Naive thymus-derived CD4-positive, alpha-beta T cell (primary cell): ENCODE results near the gene ARHGAP6. TPM values are rescaled to one million over a fixed set of nuclear protein-coding genes. Genes with fewer than 3 reads are reported as not detected.

Source experiments
- ATAC-seq: fragments of 150-1000 bp; cut with Tn5 transposase; 2 replicates; pipeline ENCODE4 v1.10.0; 2021; ENCODE audit warnings: mild to moderate bottlenecking, moderate library complexity
- CTCF ChIA-PET: fragments of 350-600 bp; sonication (Branson Sonifier 250); formaldehyde crosslinking; loops from one replicate; lab custom pipeline; 2021; ENCODE audit warnings: antibody characterized with exemption; lab: Charles Lee
- POLR2A ChIA-PET: fragments of 350-600 bp; sonication (Branson Sonifier 250); formaldehyde crosslinking; loops from one replicate; lab custom pipeline; 2021; ENCODE audit warnings: antibody characterized with exemption, inconsistent platforms; lab: Charles Lee
- DNase-seq, 9 donors: peaks; one replicate each; pipeline versions ENCODE4 v3.0.0 to v3.0.0-alpha.2; 2020 to 2022; ENCODE audit warnings: mixed read lengths in 1 of 9
- H3K27ac ChIP-seq: one replicate; pipeline ENCODE4 v1.7.0; 2013; ENCODE audit warnings: mild to moderate bottlenecking, low read depth, low read length, moderate library complexity
- H3K27me3 ChIP-seq, 2 donors: one replicate each; pipeline ENCODE4 v1.7.0; 2013; ENCODE audit warnings: low read length in 2 of 2, mild to moderate bottlenecking in 2 of 2, moderate library complexity in 2 of 2; ENCODE audit not compliant: control insufficient read depth in 2 of 2, insufficient read depth in 2 of 2
- H3K36me3 ChIP-seq, 3 experiments: 1 replicate in 2 of 3; 2 replicates in 1 of 3; pipeline ENCODE4 v1.7.0; 2013; ENCODE audit warnings: low read length in 3 of 3, mild to moderate bottlenecking in 3 of 3, moderate library complexity in 1 of 3; ENCODE audit not compliant: insufficient read depth in 3 of 3, control insufficient read depth in 2 of 3
- H3K4me1 ChIP-seq, 2 donors: one replicate each; pipeline ENCODE4 v1.7.0; 2013; ENCODE audit warnings: low read length in 2 of 2, mild to moderate bottlenecking in 2 of 2, moderate library complexity in 1 of 2; ENCODE audit not compliant: control insufficient read depth in 2 of 2, insufficient read depth in 2 of 2
- H3K4me3 ChIP-seq: 2 replicates; pipeline ENCODE4 v1.7.0; 2013; ENCODE audit warnings: mild to moderate bottlenecking, low read length
- H3K9me3 ChIP-seq, 3 experiments: 1 replicate in 2 of 3; 2 replicates in 1 of 3; pipeline ENCODE4 v1.7.0; 2013; ENCODE audit warnings: low read length in 3 of 3; ENCODE audit not compliant: control insufficient read depth in 2 of 3
- H3K27ac Mint-ChIP-seq, 9 donors: one replicate each; pipeline ENCODE4 v1.8.0; 2020 to 2022; ENCODE audit warnings: mixed read lengths in 9 of 9, mild to moderate bottlenecking in 8 of 9, moderate library complexity in 5 of 9, inconsistent platforms in 2 of 9
- H3K27me3 Mint-ChIP-seq, 5 donors: one replicate each; pipeline ENCODE4 v1.8.0; 2021 to 2022; ENCODE audit warnings: mixed read lengths in 5 of 5, mild to moderate bottlenecking in 1 of 5
- H3K36me3 Mint-ChIP-seq, 5 donors: one replicate each; pipeline ENCODE4 v1.8.0; 2020 to 2022; ENCODE audit warnings: mixed read lengths in 5 of 5, mild to moderate bottlenecking in 3 of 5, inconsistent platforms in 1 of 5
- H3K4me1 Mint-ChIP-seq, 7 donors: one replicate each; pipeline ENCODE4 v1.8.0; 2020 to 2022; ENCODE audit warnings: mixed read lengths in 7 of 7, mild to moderate bottlenecking in 3 of 7, inconsistent platforms in 1 of 7
- H3K4me3 Mint-ChIP-seq, 10 donors: one replicate each; pipeline ENCODE4 v1.8.0; 2020 to 2022; ENCODE audit warnings: mild to moderate bottlenecking in 10 of 10, mixed read lengths in 10 of 10, moderate library complexity in 6 of 10, inconsistent platforms in 2 of 10
- H3K9me3 Mint-ChIP-seq, 11 donors: one replicate each; pipeline ENCODE4 v1.8.0; 2020 to 2022; ENCODE audit warnings: mixed read lengths in 11 of 11, mild to moderate bottlenecking in 4 of 11, inconsistent platforms in 1 of 11, moderate library complexity in 1 of 11
- intact Hi-C, 2 donors: fragments of 100-400 bp; cut with micrococcal nuclease; formaldehyde crosslinking; loops; one replicate each; pipeline ENCODE4 v1.15.1; 2023
- polyA plus RNA-seq, 2 donors: library from polyadenylated mRNA; unstranded; fragments of 300-500 nt; fragmentation: Illumina TruSeq; gene quantifications; one replicate each; pipeline ENCODE4 v1.2.3, GENCODE V29; 2021
- total RNA-seq, 6 experiments: library from RNA in 5 of 6; stranded (reverse) in 5 of 6; gene quantifications; 1 replicate in 5 of 6; 2 replicates in 1 of 6; pipeline ENCODE4 v1.2.3 and lab custom pipeline; 2021 to 2026

The ARHGAP6 gene
- total and polyA plus RNA-seq, 7 experiments from 2014 or later = 0.11 to 0.83 TPM; not detected in 5

GRCh38 chrX:11422525-11422857, 243.2 kb downstream of the ARHGAP6 start:
- peaks cover 11 to 20% (median 15%) of the 10 kb centered on the region in 5 donors for H3K27me3 Mint-ChIP-seq
- Histone ChIP-seq H3K36me3 (no peaks in the 10 kb centered on the region), H3K27me3 (no peaks in the 10 kb centered on the region), H3K9me3 (no peaks in the 10 kb centered on the region), H3K4me1 (no peaks in the 10 kb centered on the region), H3K27ac (no peak overlapping the region), H3K4me3 (no peak overlapping the region)
- intact Hi-C loops = no loop called here
- no peak overlapping the region for H3K4me3 Mint-ChIP-seq
- POLR2A ChIA-PET = no interaction called here
- H3K9me3 Mint-ChIP-seq = peaks cover 0 to 3% (median 0%) of the 10 kb centered on the region in 11 donors
- DNase-seq (no peak), ATAC-seq (no peak)
- CTCF ChIA-PET = no interaction called here
- peaks cover 0 to 4% (median 0%) of the 10 kb centered on the region in 7 donors for H3K4me1 Mint-ChIP-seq
- H3K36me3 Mint-ChIP-seq = no peaks in the 10 kb centered on the region
- no peak overlapping the region for H3K27ac Mint-ChIP-seq

GRCh38 chrX:11421805-11422524, 243.8 kb downstream of the ARHGAP6 start:
- ATAC-seq (no peak), DNase-seq (no peak)
- Histone ChIP-seq H3K9me3 (no peaks in the 10 kb centered on the region), H3K36me3 (no peaks in the 10 kb centered on the region), H3K4me3 (no peak overlapping the region), H3K4me1 (no peaks in the 10 kb centered on the region), H3K27me3 (no peaks in the 10 kb centered on the region), H3K27ac (no peak overlapping the region)
- Mint-ChIP-seq H3K27ac (no peak overlapping the region), H3K27me3 (peaks cover 10 to 22% (median 13%) of the 10 kb centered on the region in 5 donors), H3K4me1 (peaks cover 0 to 2% (median 0%) of the 10 kb centered on the region in 7 donors), H3K4me3 (no peak overlapping the region), H3K9me3 (peaks cover 0 to 3% (median 0%) of the 10 kb centered on the region in 11 donors), H3K36me3 (no peaks in the 10 kb centered on the region)
- CTCF ChIA-PET = no interaction called here
- intact Hi-C loops = no loop called here
- POLR2A ChIA-PET = no interaction called here

- Mint-ChIP-seq H3K36me3 (no peaks in the 10 kb centered on the region), H3K4me1 (no peaks in the 10 kb centered on the region), H3K27me3 (peaks cover 4 to 17% (median 7%) of the 10 kb centered on the region in 5 donors), H3K27ac (no peak overlapping the region), H3K9me3 (peaks cover 0 to 3% (median 0%) of the 10 kb centered on the region in 11 donors), H3K4me3 (no peak overlapping the region)
- Histone ChIP-seq H3K4me1 (no peaks in the 10 kb centered on the region), H3K27ac (no peak overlapping the region), H3K9me3 (no peaks in the 10 kb centered on the region), H3K36me3 (no peaks in the 10 kb centered on the region), H3K4me3 (no peak overlapping the region), H3K27me3 (no peaks in the 10 kb centered on the region)
- ATAC-seq = no peak
- DNase-seq = no peak
- CTCF ChIA-PET = no interaction called here
- POLR2A ChIA-PET = no interaction called here
- intact Hi-C loops = no loop called here
Observed at GRCh38 chrX:11420851-11421250, 244.9 kb downstream of the ARHGAP6 start.

GRCh38 chrX:11419102-11419501, 246.6 kb downstream of the ARHGAP6 start:
- Histone ChIP-seq H3K27me3 (no peaks in the 10 kb centered on the region), H3K4me1 (no peaks in the 10 kb centered on the region), H3K9me3 (no peaks in the 10 kb centered on the region), H3K36me3 (no peaks in the 10 kb centered on the region), H3K27ac (no peak overlapping the region), H3K4me3 (no peak overlapping the region)
- DNase-seq (no peak), ATAC-seq (no peak)
- H3K4me3 Mint-ChIP-seq = no peak overlapping the region
- CTCF ChIA-PET = no interaction called here
- intact Hi-C loops = no loop called here
- H3K4me1 Mint-ChIP-seq = no peaks in the 10 kb centered on the region
- peaks cover 0 to 8% (median 0%) of the 10 kb centered on the region in 5 donors for H3K27me3 Mint-ChIP-seq
- H3K36me3 Mint-ChIP-seq = no peaks in the 10 kb centered on the region
- POLR2A ChIA-PET = no interaction called here
- H3K27ac Mint-ChIP-seq = no peak overlapping the region
- H3K9me3 Mint-ChIP-seq = no peaks in the 10 kb centered on the region

GRCh38 chrX:11416600-11416999, 249.1 kb downstream of the ARHGAP6 start:
- no peaks in the 10 kb centered on the region for H3K9me3 ChIP-seq
- H3K4me3 ChIP-seq = no peak overlapping the region
- intact Hi-C loops = no loop called here
- Mint-ChIP-seq H3K36me3 (no peaks in the 10 kb centered on the region), H3K27me3 (peaks cover 0 to 8% (median 0%) of the 10 kb centered on the region in 5 donors), H3K4me3 (no peak overlapping the region), H3K27ac (no peak overlapping the region), H3K9me3 (no peaks in the 10 kb centered on the region), H3K4me1 (no peaks in the 10 kb centered on the region)
- DNase-seq (no peak), ATAC-seq (no peak)
- H3K27ac ChIP-seq = no peak overlapping the region
- ChIA-PET CTCF (no interaction called here), POLR2A (no interaction called here)
- H3K27me3 ChIP-seq = no peaks in the 10 kb centered on the region
- H3K4me1 ChIP-seq = no peaks in the 10 kb centered on the region
- no peaks in the 10 kb centered on the region for H3K36me3 ChIP-seq

GRCh38 chrX:11414091-11414490, 251.6 kb downstream of the ARHGAP6 start:
- H3K9me3 ChIP-seq = no peaks in the 10 kb centered on the region
- Mint-ChIP-seq H3K4me3 (no peak overlapping the region), H3K9me3 (peaks cover 0 to 3% (median 0%) of the 10 kb centered on the region in 11 donors), H3K27me3 (peaks cover 0 to 6% (median 0%) of the 10 kb centered on the region in 5 donors), H3K27ac (no peak overlapping the region), H3K4me1 (no peaks in the 10 kb centered on the region), H3K36me3 (no peaks in the 10 kb centered on the region)
- no peaks in the 10 kb centered on the region for H3K36me3 ChIP-seq
- H3K27ac ChIP-seq = no peak overlapping the region
- POLR2A ChIA-PET = no interaction called here
- DNase-seq (no peak), ATAC-seq (no peak)
- no peaks in the 10 kb centered on the region for H3K4me1 ChIP-seq
- CTCF ChIA-PET = no interaction called here
- intact Hi-C loops = no loop called here
- no peaks in the 10 kb centered on the region for H3K27me3 ChIP-seq
- no peak overlapping the region for H3K4me3 ChIP-seq
